IPS-18a (cell line): ENCODE results near the gene EVPLL.
"Not testable (repeated sequence)": the region's sequence is repeated elsewhere in the genome, so short reads cannot be mapped to it uniquely, and the experiment has no call there.

Source experiments
- H3K27ac ChIP-seq: one replicate; pipeline ENCODE4 v1.5.1; 2013; ENCODE audit warnings: low read length
- H3K27me3 ChIP-seq: one replicate; pipeline ENCODE4 v1.6.1; 2013; ENCODE audit warnings: mild to moderate bottlenecking, low read length; ENCODE audit not compliant: control insufficient read depth, insufficient read depth
- H3K36me3 ChIP-seq: one replicate; pipeline ENCODE4 v1.6.1; 2013; ENCODE audit warnings: low read depth, low read length; ENCODE audit not compliant: control insufficient read depth
- H3K4me1 ChIP-seq: one replicate; pipeline ENCODE4 v1.6.1; 2013; ENCODE audit warnings: low read depth, low read length; ENCODE audit not compliant: control insufficient read depth
- H3K4me3 ChIP-seq: one replicate; pipeline ENCODE4 v1.5.1; 2013; ENCODE audit warnings: low read length
- H3K9ac ChIP-seq: one replicate; pipeline ENCODE4 v1.6.1; 2013; ENCODE audit warnings: mild to moderate bottlenecking, low read length, moderate library complexity
- H3K9me3 ChIP-seq: one replicate; pipeline ENCODE4 v1.6.1; 2013; ENCODE audit warnings: low read depth, low read length; ENCODE audit not compliant: control insufficient read depth

The EVPLL gene

DNA sequence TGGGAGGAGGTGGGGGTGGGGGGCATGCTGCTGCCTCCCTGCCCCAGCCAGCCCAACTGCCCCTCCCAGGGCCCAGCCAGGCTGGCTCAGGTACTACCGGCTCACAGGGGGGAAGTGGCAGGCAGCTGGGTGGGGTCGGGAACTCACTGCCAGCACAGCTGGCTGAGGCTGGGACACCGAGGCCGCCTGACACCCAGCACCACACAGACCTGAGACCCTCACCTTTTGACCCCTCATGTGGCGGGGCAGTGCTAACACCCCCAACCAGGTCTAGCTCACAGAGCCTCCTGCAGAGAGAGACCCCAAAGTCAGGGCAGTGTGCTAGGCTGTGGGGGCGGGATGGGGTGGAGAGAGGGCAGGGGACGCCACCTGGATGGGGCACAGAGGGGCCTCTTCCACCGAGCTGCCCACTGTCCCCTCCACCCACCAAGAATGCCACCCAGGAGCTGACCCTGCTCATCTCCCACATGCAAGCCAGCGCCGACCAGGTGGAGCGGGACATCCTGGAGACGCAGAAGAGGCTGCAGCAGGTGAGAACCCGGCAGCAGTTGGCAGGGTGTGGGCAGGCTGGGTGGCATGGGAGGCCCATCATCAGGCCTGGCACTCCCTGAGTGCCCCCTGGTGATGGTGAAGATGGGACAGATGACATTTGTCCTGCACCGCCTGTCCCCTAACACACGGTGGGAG is 3.0 kb downstream of the EVPLL start:
- Histone ChIP-seq H3K27me3 (no peaks in the 10 kb centered on the region), H3K9me3 (no peaks in the 10 kb centered on the region), H3K36me3 (no peaks in the 10 kb centered on the region), H3K9ac (no peak overlapping the region), H3K4me3 (no peak overlapping the region), H3K4me1 (no peaks in the 10 kb centered on the region), H3K27ac (no peak overlapping the region)

DNA sequence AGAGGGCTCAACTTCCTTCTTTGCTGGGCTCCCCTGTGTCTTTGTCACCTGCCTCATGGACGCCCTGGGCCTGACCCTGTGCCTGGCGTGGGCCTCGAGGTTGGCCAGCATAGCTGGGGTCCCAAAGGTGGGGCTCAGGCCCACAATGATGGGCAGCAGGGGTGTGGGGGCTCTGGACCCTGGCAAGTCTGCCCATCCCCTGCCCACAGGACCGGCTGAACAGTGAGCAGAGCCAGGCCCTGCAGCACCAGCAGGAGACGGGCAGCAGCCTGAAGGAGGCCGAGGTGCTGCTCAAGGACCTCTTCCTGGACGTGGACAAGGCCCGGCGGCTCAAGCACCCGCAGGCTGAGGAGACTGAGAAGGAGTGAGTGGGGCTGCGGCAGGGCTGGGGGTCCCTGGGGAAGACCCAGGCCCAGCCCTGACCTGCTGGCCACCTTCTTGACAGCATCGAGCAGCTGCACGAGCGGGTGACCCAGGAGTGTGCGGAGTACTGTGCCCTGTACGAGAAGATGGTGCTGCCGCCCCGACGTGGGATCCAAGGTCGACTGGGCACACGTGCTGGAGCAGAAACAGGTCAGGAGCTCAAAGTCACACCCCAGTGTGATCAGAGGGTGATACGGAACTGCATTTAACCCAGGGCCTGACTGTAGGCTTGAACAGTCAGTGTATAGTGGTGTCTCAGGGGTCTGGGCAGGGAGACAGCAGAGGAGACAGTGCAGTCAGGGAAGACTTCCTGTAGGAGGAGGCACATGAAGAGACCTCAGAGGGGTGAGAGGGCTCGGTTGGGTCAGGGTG is 3.8 kb downstream of the EVPLL start:
- no peak overlapping the region for H3K9ac ChIP-seq
- no peaks in the 10 kb centered on the region for H3K4me1 ChIP-seq
- H3K36me3 ChIP-seq, result no peaks in the 10 kb centered on the region
- H3K27me3 ChIP-seq, result no peaks in the 10 kb centered on the region
- no peak overlapping the region for H3K4me3 ChIP-seq
- no peaks in the 10 kb centered on the region for H3K9me3 ChIP-seq
- H3K27ac ChIP-seq, result no peak overlapping the region

DNA sequence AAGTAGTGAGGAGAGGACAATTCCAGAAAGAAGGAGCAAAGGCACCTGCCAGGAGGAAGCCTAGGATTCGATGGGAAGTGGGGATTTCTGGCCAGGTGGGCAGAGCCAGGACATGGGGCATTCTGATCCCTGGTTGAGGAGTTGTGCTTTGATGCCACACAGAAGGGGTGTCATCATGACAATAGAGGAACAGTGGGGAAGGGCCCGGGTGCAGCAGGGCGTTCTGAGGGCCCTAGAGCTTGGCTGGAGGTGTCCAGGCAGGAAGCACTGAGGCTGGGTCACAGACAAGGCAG is 4.3 kb downstream of the EVPLL start:
- no peak overlapping the region for H3K4me3 ChIP-seq
- no peak overlapping the region for H3K9ac ChIP-seq
- H3K9me3 ChIP-seq, result no peaks in the 10 kb centered on the region
- no peak overlapping the region for H3K27ac ChIP-seq
- no peaks in the 10 kb centered on the region for H3K4me1 ChIP-seq
- no peaks in the 10 kb centered on the region for H3K27me3 ChIP-seq
- H3K36me3 ChIP-seq, result no peaks in the 10 kb centered on the region

DNA sequence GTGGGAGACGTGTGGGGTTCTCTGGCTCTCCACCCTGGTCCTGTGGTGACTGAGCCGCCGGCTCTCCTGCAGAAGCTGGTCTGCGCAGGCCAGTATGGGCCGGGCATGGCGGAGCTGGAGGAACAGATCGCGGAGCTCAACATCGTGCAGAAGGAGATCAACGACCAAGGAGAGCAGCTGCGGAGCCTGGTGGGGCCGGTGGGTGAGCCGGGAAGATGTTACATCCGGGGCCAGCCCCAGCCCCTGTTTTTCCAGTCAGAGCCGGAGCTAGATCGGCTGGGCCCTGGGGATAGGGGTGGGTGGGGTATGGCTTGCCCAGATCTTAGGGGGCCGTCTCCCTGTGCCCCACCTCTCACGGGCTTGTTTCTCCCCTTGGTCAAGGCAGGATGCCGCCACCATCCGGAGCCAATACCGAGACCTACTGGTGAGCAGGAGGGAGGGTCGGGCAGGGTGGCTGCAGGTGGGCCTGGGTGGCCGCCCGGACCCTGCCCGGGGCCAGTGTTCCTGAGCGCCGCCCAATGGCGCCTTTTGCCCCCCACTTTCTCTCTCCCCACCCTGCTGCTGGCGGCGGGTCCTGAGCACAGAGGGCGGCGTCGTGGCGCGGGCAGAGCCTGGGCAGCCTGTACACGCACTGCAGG is 5.0 kb downstream of the EVPLL start:
- H3K36me3 ChIP-seq, result no peaks in the 10 kb centered on the region
- no peaks in the 10 kb centered on the region for H3K4me1 ChIP-seq
- H3K27me3 ChIP-seq, result no peaks in the 10 kb centered on the region
- H3K4me3 ChIP-seq, result no peak overlapping the region
- no peaks in the 10 kb centered on the region for H3K9me3 ChIP-seq
- no peak overlapping the region for H3K9ac ChIP-seq
- H3K27ac ChIP-seq, result no peak overlapping the region

DNA sequence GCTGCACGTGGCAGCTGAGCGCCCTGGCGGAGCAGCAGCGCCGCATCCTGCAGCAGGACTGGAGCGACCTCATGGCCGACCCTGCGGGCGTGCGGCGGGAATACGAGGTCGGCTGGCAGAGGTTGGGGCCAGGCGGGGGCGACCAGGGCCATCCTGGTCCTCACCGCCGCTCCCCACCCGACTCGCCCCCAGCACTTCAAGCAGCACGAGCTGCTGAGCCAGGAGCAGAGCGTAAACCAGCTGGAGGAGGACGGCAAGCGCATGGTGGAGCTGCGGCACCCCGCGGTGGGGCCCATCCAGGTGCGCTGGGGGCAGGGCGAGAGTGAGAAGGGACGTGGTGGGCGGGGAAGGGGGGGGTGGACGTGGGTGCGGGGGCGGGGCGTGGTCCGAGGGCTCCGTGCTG is 5.5 kb downstream of the EVPLL start:
- H3K9me3 ChIP-seq, H3K4me1 ChIP-seq, H3K4me3 ChIP-seq, H3K36me3 ChIP-seq, H3K27ac ChIP-seq, H3K9ac ChIP-seq, H3K27me3 ChIP-seq: not testable (repeated sequence)

DNA sequence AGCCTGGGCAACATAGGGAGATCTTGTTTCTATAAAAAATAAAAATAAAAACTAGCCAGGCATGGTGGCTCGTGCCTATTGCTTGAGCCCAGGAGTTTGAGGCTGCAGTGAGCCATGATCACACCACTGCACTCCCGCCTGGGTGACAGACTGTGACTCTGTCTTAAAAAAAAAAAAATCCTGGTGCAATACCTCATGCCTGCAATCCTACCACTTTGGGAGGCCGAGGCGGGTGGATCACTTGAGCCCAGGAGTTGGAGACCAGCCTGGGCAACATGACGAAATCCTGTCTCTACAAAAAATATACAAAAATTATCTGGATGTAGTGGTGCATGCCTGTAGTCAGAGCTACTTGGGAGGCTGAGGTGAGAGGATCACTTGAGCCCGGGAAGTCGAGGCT is 6.7 kb downstream of the EVPLL start:
- not testable (repeated sequence) for H3K4me3 ChIP-seq, H3K36me3 ChIP-seq, H3K27me3 ChIP-seq, H3K27ac ChIP-seq, H3K9me3 ChIP-seq, H3K9ac ChIP-seq, H3K4me1 ChIP-seq

DNA sequence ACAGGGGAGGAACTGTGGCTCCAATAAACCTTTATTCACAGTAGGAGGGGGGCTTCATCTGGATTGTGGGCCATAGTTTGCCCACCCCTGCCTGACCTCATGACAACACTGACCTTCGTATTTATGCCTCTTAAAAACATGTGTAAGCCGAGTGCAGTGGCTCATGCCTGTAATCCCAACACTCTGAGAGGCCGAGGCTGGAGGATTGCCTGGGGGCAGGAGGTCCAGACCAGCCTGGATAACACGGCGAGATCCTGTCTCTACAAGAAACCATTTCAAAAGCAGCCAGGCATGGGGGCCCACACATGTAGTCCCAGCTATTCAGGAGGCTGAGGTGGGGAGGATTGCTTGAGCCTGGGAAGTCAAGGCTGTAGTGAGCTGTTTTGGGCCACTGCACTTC is 10.0 kb downstream of the EVPLL start:
- H3K27ac ChIP-seq, H3K9me3 ChIP-seq, H3K4me1 ChIP-seq, H3K9ac ChIP-seq, H3K36me3 ChIP-seq, H3K4me3 ChIP-seq, H3K27me3 ChIP-seq: not testable (repeated sequence)

DNA sequence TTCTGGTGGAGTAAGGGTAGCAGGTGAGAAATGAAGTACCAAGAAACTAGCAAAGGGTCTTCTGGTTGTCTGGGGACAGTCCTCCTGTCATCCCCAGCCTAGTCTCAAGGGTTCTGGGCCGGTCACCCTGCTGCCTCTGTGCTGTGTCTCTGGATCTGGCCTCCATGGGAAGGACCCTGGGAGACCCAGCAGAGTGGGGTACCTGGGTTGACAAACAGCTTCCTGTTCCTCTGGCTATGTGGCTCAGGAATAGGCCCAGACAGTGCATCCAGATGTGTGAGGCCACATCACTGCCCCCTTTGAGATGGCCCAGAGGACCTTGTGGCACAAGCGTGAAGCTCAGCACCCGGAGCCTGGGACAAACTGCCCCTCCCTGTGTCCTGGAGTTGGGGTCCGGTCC is 10.7 kb downstream of the EVPLL start:
- H3K4me1 ChIP-seq, H3K4me3 ChIP-seq, H3K9me3 ChIP-seq, H3K27ac ChIP-seq, H3K36me3 ChIP-seq, H3K27me3 ChIP-seq, H3K9ac ChIP-seq: not testable (repeated sequence)

DNA sequence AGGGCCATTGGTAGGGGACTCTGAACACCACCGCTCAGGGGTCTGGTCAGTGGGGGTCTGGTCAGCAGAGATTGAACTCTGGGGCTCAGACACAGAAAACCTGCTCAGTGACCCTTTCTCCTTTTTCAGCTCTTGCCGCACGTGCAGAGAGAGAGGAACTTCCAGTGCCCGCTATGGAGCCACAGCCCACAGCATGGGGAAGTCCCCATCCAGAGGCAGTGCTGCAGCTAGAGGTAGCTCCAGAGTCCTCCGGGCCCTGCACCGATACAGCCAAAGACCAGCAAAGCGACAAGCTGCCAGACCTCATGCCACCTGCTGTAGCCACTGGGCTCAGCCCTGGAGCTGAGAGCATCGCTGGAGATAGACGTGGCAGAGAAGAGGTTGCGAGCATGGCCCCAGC is 11.2 kb downstream of the EVPLL start:
- not testable (repeated sequence) for H3K36me3 ChIP-seq, H3K9me3 ChIP-seq, H3K27me3 ChIP-seq, H3K4me1 ChIP-seq, H3K9ac ChIP-seq, H3K27ac ChIP-seq, H3K4me3 ChIP-seq

DNA sequence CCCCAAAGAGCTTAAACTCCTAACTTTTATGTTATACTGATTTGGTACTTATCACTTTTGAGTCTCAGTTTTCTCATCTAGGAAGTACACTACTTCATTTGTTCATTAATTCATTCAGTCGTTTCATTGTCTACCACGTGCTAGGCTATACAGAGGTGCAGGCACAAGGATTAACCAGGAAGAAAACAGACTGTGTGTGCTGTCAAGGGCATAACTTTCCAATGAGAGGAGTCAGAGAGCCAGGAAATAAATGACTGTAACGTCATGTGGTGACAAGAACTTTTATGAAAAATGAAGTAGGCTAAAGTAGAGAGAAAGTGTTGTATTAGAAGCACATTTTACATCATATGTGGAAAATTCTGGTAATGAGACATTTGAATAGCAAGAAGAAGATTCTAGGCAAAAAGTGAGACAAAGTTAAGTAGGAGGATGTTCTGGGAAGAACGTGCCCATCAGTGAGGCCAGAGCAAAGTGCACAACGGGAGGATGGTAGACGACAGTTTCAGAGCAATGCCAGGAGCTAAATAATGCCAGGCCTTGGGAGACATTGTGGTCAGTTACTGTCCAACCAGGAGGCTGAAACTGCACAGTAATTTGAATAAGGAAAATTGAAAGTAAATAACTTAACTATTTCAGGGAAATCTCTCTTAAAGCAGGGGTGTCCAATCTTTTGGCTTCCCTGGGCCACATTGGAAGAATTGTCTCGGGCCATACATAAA is 24.5 kb downstream of the EVPLL start:
- not testable (repeated sequence) for H3K9me3 ChIP-seq, H3K9ac ChIP-seq, H3K36me3 ChIP-seq, H3K27me3 ChIP-seq, H3K4me1 ChIP-seq, H3K27ac ChIP-seq, H3K4me3 ChIP-seq

DNA sequence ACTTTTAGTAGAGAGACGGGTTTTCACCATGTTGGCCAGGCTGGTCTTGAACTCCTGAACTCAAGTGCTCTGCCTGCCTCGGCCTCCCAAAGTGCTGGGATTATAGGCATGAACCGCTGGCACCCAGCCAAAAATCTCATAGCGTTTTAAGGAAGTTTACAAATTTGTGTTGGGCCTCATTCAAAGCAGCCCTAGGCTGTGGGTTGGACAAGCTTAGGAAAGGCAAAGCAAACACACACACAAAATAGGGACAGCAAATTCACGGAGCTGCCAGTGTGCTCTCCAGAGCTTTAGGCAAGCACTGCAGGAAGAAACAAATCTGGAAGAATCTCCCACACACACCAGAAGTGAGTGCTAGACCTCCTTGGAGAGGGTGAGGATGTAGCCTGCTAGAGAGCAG is 25.6 kb downstream of the EVPLL start:
- H3K27ac ChIP-seq, H3K9ac ChIP-seq, H3K9me3 ChIP-seq, H3K4me3 ChIP-seq, H3K36me3 ChIP-seq, H3K4me1 ChIP-seq, H3K27me3 ChIP-seq: not testable (repeated sequence)
